Measurements from ENCODE around the gene HCFC2. TPM values are rescaled to one million over a fixed set of nuclear protein-coding genes. Genes with fewer than 3 reads are reported as not detected.
"Not testable (repeated sequence)": the region's sequence is repeated elsewhere in the genome, so short reads cannot be mapped to it uniquely, and the experiment has no call there.

Gene HCFC2
- total and polyA plus RNA-seq, 8 donors: 16.7 to 26.8 (median 25.2) TPM

DNA sequence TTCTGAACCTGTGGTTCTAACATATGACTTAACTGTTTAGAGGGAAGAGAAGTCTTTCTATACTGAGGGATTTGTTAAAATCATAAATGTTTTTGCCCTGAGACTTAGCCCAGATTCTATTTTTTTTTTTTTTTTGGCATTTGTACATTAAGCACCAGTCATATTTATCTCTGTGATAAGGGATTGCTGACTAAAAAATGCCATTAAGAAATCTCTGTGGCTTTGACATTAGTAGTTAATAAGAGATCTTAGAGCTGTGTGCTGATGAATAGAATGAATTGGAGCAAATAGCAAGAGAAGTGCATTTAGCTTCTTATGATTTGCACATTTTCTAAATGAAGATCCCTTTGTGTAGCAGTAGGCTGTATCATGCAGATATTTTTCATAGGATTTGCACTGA is 41.1 kb downstream of the HCFC2 start:
- intact Hi-C loops (cut with DNase I): loop anchor here in 1 of 2 donors (5.0 kb wide), 1 partner anchor 228 kb away; no protein-coding TSS in a partner anchor
- H3K36me3 ChIP-seq: peaks cover 0 to 27% of the 10 kb centered on the region in 2 donors
- H3K4me1 ChIP-seq: peaks cover 0 to 12% of the 10 kb centered on the region in 2 donors

DNA sequence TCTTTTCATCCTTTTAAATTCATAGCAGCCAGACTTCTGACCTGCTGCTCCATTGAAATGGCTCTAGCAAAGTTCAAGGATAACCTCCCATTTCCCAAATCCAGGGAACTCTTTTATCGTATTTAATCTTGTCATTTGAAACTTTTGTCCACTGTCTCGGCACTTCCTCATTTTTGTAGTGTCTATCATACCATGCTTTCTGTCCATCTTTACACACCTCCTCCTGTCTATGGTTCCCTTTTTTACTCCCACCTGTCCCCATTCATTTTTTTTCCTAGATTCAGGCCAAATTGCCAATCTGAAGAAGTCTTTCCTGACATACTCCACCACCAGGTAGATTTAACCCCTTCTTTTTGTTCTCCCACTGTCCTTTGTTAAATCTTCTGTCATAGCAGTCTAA is 42.6 kb downstream of the HCFC2 start:
- ATAC-seq (no peak), DNase-seq (no peak)
- intact Hi-C loops (cut with DNase I): loop anchor here in 1 of 2 donors (5.0 kb wide), 1 partner anchor 230 kb away; no protein-coding TSS in a partner anchor

More for the DNA sequence above, 41.1 kb downstream of the HCFC2 start:
- Histone ChIP-seq H3K27me3 (no peaks in the 10 kb centered on the region), H3K27ac (no peak overlapping the region), H3K4me3 (no peak overlapping the region), H3K9me3 (no peaks in the 10 kb centered on the region)
- no peak for ATAC-seq
- TF ChIP-seq, protein P1, sequence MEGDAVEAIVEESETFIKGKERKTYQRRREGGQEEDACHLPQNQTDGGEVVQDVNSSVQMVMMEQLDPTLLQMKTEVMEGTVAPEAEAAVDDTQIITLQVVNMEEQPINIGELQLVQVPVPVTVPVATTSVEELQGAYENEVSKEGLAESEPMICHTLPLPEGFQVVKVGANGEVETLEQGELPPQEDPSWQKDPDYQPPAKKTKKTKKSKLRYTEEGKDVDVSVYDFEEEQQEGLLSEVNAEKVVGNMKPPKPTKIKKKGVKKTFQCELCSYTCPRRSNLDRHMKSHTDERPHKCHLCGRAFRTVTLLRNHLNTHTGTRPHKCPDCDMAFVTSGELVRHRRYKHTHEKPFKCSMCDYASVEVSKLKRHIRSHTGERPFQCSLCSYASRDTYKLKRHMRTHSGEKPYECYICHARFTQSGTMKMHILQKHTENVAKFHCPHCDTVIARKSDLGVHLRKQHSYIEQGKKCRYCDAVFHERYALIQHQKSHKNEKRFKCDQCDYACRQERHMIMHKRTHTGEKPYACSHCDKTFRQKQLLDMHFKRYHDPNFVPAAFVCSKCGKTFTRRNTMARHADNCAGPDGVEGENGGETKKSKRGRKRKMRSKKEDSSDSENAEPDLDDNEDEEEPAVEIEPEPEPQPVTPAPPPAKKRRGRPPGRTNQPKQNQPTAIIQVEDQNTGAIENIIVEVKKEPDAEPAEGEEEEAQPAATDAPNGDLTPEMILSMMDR (IDR thresholded peaks at IDR 0.05): no peak
- DNase-seq: no peak

GRCh38 chr12:104108755-104109445 is 44.6 kb downstream of the HCFC2 start:
- Histone ChIP-seq H3K27me3 (no peaks in the 10 kb centered on the region), H3K9me3 (no peaks in the 10 kb centered on the region), H3K4me1 (peaks cover 0 to 12% of the 10 kb centered on the region in 2 donors), H3K27ac (no peak overlapping the region), H3K4me3 (no peak overlapping the region), H3K36me3 (no peaks in the 10 kb centered on the region)
- peak; percentile 56 to 81 (median 73) for DNase-seq
- intact Hi-C loops (cut with DNase I): loop anchor here in 1 of 2 donors (5.0 kb wide), 1 partner anchor 232 kb away; no protein-coding TSS in a partner anchor
- ATAC-seq: peak; percentile 95
- TF ChIP-seq, protein P1 (IDR thresholded peaks at IDR 0.05): peak; percentile 86 to 87

More for the DNA sequence above, 42.6 kb downstream of the HCFC2 start:
- H3K27me3 ChIP-seq: no peaks in the 10 kb centered on the region
- H3K27ac ChIP-seq: no peak overlapping the region
- H3K9me3 ChIP-seq: no peaks in the 10 kb centered on the region
- peaks cover 0 to 12% of the 10 kb centered on the region in 2 donors for H3K4me1 ChIP-seq
- H3K4me3 ChIP-seq: no peak overlapping the region
- TF ChIP-seq, protein P1 (IDR thresholded peaks at IDR 0.05): no peak
- peaks cover 0 to 13% of the 10 kb centered on the region in 2 donors for H3K36me3 ChIP-seq

GRCh38 chr12:104109446-104110271 is 45.3 kb downstream of the HCFC2 start:
- H3K27ac ChIP-seq: no peak overlapping the region
- peaks cover 0 to 12% of the 10 kb centered on the region in 2 donors for H3K4me1 ChIP-seq
- ATAC-seq: no peak
- no peak overlapping the region for H3K4me3 ChIP-seq
- H3K9me3 ChIP-seq: no peaks in the 10 kb centered on the region
- intact Hi-C loops (cut with DNase I): loop anchor here in 1 of 2 donors (5.0 kb wide), 1 partner anchor 232 kb away; no protein-coding TSS in a partner anchor
- H3K36me3 ChIP-seq: no peaks in the 10 kb centered on the region
- DNase-seq: no peak
- TF ChIP-seq, protein P1 (IDR thresholded peaks at IDR 0.05): peak in 1 of 2 donors; percentile 12
- H3K27me3 ChIP-seq: no peaks in the 10 kb centered on the region

- H3K27me3 ChIP-seq; DNase-seq; ATAC-seq; H3K27ac ChIP-seq; intact Hi-C loops (cut with DNase I); H3K4me3 ChIP-seq; H3K9me3 ChIP-seq; H3K4me1 ChIP-seq: not testable (repeated sequence)
- peaks cover 0 to 23% of the 10 kb centered on the region in 2 donors for H3K36me3 ChIP-seq
These were observed 50.7 kb downstream of the HCFC2 start for GRCh38 chr12:104114834-104115586.
